MM.1S (cell line): ENCODE results near the gene MEGF8.

Experiments used
- DNase-seq: peaks from one replicate; pipeline ENCODE4 v3.0.0-alpha.2; 2015
- H2AFZ ChIP-seq: fragments of 300-600 bp; sonication (generic); 2 replicates; pipeline ENCODE4 v1.6.0; 2016; ENCODE audit warnings: antibody characterized with exemption, low read length
- H3F3A ChIP-seq: fragments of 300-600 bp; sonication (generic); 2 replicates; pipeline ENCODE4 v1.6.1; 2016; ENCODE audit warnings: mild to moderate bottlenecking, antibody characterized with exemption, low read length, moderate library complexity, mixed read lengths; ENCODE audit not compliant: insufficient read depth
- H3K27ac ChIP-seq: fragments of 300-600 bp; sonication (generic); 2 replicates; pipeline ENCODE4 v1.5.1; 2016; ENCODE audit warnings: mild to moderate bottlenecking, low read length
- H3K27me3 ChIP-seq: fragments of 300-600 bp; sonication (generic); replicated peaks from 2 replicates; pipeline ENCODE4 v1.6.0; 2016; ENCODE audit warnings: low read length; ENCODE audit not compliant: insufficient read depth
- H3K36me3 ChIP-seq: fragments of 300-600 bp; sonication (generic); replicated peaks from 2 replicates; pipeline ENCODE4 v1.6.1; 2016; ENCODE audit warnings: mild to moderate bottlenecking, low read length, mixed read lengths; ENCODE audit not compliant: insufficient read depth
- H3K4me1 ChIP-seq: fragments of 300-600 bp; sonication (generic); 2 replicates; pipeline ENCODE4 v1.6.1; 2016; ENCODE audit warnings: low read length, mixed read lengths
- H3K4me2 ChIP-seq: fragments of 300-600 bp; sonication (generic); 2 replicates; pipeline ENCODE4 v1.6.0; 2016; ENCODE audit warnings: low read depth, low read length
- H3K4me3 ChIP-seq: fragments of 300-600 bp; sonication (generic); 2 replicates; pipeline ENCODE4 v1.5.1; 2016; ENCODE audit warnings: low read length, mixed read lengths
- H3K79me2 ChIP-seq: fragments of 300-600 bp; sonication (generic); 2 replicates; pipeline ENCODE4 v1.6.1; 2016; ENCODE audit warnings: mixed run types, low read length, mixed read lengths
- H3K9ac ChIP-seq: fragments of 300-600 bp; sonication (generic); 2 replicates; pipeline ENCODE4 v1.6.1; 2016; ENCODE audit warnings: low read length, mixed read lengths
- H3K9me2 ChIP-seq: fragments of 300-600 bp; sonication (generic); replicated peaks from 2 replicates; pipeline ENCODE4 v1.6.1; 2016; ENCODE audit warnings: mild to moderate bottlenecking, low read length, mixed read lengths; ENCODE audit not compliant: insufficient read depth
- H3K9me3 ChIP-seq: fragments of 300-600 bp; sonication (generic); replicated peaks from 2 replicates; pipeline ENCODE4 v1.6.1; 2016; ENCODE audit warnings: mild to moderate bottlenecking, low read length, mixed read lengths; ENCODE audit not compliant: insufficient read depth
- H4K20me1 ChIP-seq: fragments of 300-600 bp; sonication (generic); 2 replicates; pipeline ENCODE4 v1.6.1; 2016; ENCODE audit warnings: mild to moderate bottlenecking, low read length, moderate library complexity, mixed read lengths; ENCODE audit not compliant: insufficient read depth
- EZH2 ChIP-seq: fragments of 300-600 bp; sonication (generic); optimal IDR thresholded peaks from 2 replicates; pipeline ENCODE3; 2017; ENCODE audit warnings: low read depth, mild to moderate bottlenecking, antibody characterized with exemption, low read length, mixed read lengths
- EZH2phosphoT487 ChIP-seq: fragments of 300-600 bp; sonication (generic); IDR thresholded peaks from 2 replicates; pipeline ENCODE4 v1.6.1; 2018; ENCODE audit warnings: antibody characterized with exemption, low read length
- TF ChIP-seq, protein P1 (sequence below): fragments of 300-600 bp; sonication (generic); IDR thresholded peaks from 2 replicates; pipeline ENCODE4 v1.5.1; 2016; ENCODE audit warnings: antibody characterized with exemption, low read length, mixed read lengths

The MEGF8 gene

DNA sequence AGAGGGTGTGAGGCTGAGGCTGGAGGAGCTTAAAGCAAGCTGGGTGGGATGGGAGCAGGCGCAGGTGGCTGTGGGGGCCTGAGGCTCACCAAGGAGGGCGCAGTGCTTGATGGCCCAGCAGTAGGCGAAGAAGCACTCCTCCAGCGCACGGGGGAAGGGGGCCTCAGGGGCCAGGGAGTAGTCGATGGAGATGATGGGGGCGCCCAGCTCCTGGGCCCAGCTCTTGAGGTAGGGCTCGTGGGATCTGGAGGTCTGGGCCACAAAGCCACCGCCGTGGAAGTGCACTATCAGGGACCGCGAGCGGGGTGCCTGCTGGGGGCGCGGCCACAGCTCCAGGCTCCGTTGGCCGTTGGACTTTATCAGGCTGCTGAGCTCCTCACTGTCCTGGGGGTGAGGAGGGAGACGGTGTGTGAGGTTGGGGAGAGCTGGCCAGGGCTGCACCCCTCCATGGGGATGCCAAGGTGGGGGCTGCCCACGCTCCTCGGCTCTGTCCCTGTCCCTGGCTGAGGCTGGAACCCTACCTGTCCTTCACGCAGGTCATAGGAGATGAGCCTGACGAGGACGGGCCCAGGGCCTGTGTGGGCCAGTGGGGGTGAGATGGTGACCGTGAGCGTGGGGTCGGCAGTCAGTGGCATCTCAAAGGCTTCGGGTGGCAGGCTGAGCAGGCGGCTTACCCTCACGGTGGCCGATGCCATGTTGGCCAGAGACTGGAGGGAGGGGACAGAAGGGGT is 81.8 kb downstream of the MEGF8 start:
- DNase-seq: no peak
- no peaks in the 10 kb centered on the region for H3K27me3 ChIP-seq
- no peak overlapping the region for H3K4me2 ChIP-seq
- no peaks in the 10 kb centered on the region for H3K9me3 ChIP-seq
- TF ChIP-seq EZH2phosphoT487 (no peak), EZH2 (no peak)
- TF ChIP-seq, protein P1, sequence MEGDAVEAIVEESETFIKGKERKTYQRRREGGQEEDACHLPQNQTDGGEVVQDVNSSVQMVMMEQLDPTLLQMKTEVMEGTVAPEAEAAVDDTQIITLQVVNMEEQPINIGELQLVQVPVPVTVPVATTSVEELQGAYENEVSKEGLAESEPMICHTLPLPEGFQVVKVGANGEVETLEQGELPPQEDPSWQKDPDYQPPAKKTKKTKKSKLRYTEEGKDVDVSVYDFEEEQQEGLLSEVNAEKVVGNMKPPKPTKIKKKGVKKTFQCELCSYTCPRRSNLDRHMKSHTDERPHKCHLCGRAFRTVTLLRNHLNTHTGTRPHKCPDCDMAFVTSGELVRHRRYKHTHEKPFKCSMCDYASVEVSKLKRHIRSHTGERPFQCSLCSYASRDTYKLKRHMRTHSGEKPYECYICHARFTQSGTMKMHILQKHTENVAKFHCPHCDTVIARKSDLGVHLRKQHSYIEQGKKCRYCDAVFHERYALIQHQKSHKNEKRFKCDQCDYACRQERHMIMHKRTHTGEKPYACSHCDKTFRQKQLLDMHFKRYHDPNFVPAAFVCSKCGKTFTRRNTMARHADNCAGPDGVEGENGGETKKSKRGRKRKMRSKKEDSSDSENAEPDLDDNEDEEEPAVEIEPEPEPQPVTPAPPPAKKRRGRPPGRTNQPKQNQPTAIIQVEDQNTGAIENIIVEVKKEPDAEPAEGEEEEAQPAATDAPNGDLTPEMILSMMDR: no peak
- no peak overlapping the region for H3K27ac ChIP-seq
- H3K9ac ChIP-seq: no peak overlapping the region
- no peaks in the 10 kb centered on the region for H3K79me2 ChIP-seq
- H3F3A ChIP-seq: no peaks in the 10 kb centered on the region
- no peaks in the 10 kb centered on the region for H3K36me3 ChIP-seq
- H2AFZ ChIP-seq: no peak overlapping the region
- no peak overlapping the region for H3K4me3 ChIP-seq
- no peaks in the 10 kb centered on the region for H3K9me2 ChIP-seq
- H4K20me1 ChIP-seq: no peaks in the 10 kb centered on the region
- no peaks in the 10 kb centered on the region for H3K4me1 ChIP-seq

DNA sequence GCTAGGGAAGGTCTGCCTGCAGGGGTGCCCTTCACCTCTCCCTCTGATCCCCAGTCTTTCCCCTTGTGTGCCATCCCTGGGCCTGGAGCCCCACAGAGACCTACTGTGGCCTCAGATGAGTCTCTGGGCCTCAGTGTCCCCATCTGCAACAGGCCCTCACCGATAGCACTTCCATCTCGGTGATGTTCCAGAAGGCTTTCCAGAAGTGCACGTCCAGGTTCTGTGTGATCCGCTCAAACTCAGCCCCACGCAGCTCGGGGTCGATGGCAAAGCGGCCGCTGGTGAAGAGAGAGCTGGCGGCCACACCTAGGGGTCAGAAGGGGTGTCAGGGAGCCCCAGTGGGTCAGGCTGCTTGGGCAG is 82.4 kb downstream of the MEGF8 start:
- Histone ChIP-seq H4K20me1 (no peaks in the 10 kb centered on the region), H2AFZ (no peak overlapping the region), H3K36me3 (no peaks in the 10 kb centered on the region), H3K79me2 (no peaks in the 10 kb centered on the region), H3F3A (no peaks in the 10 kb centered on the region), H3K4me3 (no peak overlapping the region), H3K27ac (no peak overlapping the region), H3K4me2 (no peak overlapping the region), H3K9me2 (no peaks in the 10 kb centered on the region), H3K9ac (no peak overlapping the region), H3K27me3 (no peaks in the 10 kb centered on the region), H3K9me3 (no peaks in the 10 kb centered on the region), H3K4me1 (no peaks in the 10 kb centered on the region)
- no peak for DNase-seq
- TF ChIP-seq, protein P1: no peak
- TF ChIP-seq EZH2phosphoT487 (no peak), EZH2 (no peak)

DNA sequence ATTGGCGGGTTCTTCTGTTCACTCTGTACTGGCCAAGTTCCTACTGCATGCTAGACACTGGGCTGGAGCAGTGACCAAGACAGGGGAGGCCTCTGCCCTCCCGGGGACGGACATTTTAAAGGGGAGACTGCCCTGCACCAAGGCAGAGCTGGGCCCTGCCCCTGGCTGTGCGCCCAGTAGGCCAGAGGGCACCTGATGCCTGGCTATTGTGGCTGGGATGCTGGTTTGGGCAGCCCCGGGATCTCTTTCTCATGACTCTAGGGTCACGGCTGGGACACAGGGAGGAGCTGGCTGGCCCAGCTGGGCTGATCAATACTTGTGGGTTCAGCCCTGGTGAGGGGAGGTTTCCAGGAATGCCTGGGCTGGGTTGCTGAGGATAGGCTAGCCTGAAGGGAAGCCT is 84.0 kb downstream of the MEGF8 start:
- no peaks in the 10 kb centered on the region for H3F3A ChIP-seq
- H3K4me3 ChIP-seq: no peak overlapping the region
- no peaks in the 10 kb centered on the region for H4K20me1 ChIP-seq
- H3K27ac ChIP-seq: no peak overlapping the region
- H3K27me3 ChIP-seq: no peaks in the 10 kb centered on the region
- no peak for DNase-seq
- no peaks in the 10 kb centered on the region for H3K9me3 ChIP-seq
- H3K4me1 ChIP-seq: no peaks in the 10 kb centered on the region
- no peak overlapping the region for H3K4me2 ChIP-seq
- no peaks in the 10 kb centered on the region for H3K9me2 ChIP-seq
- H3K36me3 ChIP-seq: no peaks in the 10 kb centered on the region; the same call in 1 of the 2 replicates
- TF ChIP-seq EZH2: no peak
- TF ChIP-seq EZH2phosphoT487: no peak
- TF ChIP-seq, protein P1: no peak
- no peak overlapping the region for H2AFZ ChIP-seq
- H3K9ac ChIP-seq: no peak overlapping the region
- H3K79me2 ChIP-seq: no peaks in the 10 kb centered on the region
